ENCODE measurements around the gene VCL.

DNA sequence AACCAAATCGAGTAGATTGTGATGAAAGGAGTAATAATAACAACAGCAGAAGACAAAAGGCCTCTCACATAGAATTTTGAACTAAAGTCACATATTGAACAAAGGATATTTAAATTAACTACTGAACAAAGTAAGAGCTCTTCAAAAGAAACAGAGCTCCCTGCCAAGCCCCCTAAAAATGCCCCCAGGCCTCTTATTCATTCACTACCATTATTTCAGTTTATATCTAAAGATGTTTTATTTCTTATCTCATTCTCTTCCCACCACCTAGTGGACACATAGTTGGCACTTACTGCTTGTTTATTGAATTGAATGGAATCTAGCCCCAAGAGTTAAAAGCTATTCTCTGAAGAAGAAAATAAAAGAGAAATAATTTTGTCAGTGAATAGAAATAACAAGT is 37.4 kb downstream of the VCL start:
- TF ChIP-seq CTCF (IDR thresholded peaks at IDR 0.05): no peak
- TF ChIP-seq POLR2AphosphoS5 (IDR thresholded peaks at IDR 0.05): no peak
- no peak for TF ChIP-seq POLR2A (IDR thresholded peaks at IDR 0.05)
- TF ChIP-seq EP300 (IDR thresholded peaks at IDR 0.05): no peak

Data from suprapubic skin (tissue), 4 donors.